Endothelial cell (in vitro differentiated cells): Measurements from ENCODE around the gene ATG14. TPM values are rescaled to one million over a fixed set of nuclear protein-coding genes. Genes with fewer than 3 reads are reported as not detected.

Experiments
- DNase-seq: peaks from one replicate; pipeline ENCODE4 v3.0.0; 2021; ENCODE audit warnings: low spot score
- H3K27ac Mint-ChIP-seq: one replicate; pipeline ENCODE4 v1.8.0; 2021; ENCODE audit warnings: mixed read lengths, inconsistent platforms; ENCODE audit not compliant: unreplicated experiment
- H3K27me3 Mint-ChIP-seq: one replicate; pipeline ENCODE4 v1.8.0; 2021; ENCODE audit warnings: mild to moderate bottlenecking, moderate library complexity, mixed read lengths, inconsistent platforms; ENCODE audit not compliant: unreplicated experiment
- H3K36me3 Mint-ChIP-seq: one replicate; pipeline ENCODE4 v1.8.0; 2021; ENCODE audit warnings: mild to moderate bottlenecking, low read depth, mixed read lengths, inconsistent platforms; ENCODE audit not compliant: unreplicated experiment
- H3K4me1 Mint-ChIP-seq: one replicate; pipeline ENCODE4 v1.8.0; 2021; ENCODE audit warnings: mild to moderate bottlenecking, mixed read lengths, inconsistent platforms; ENCODE audit not compliant: unreplicated experiment
- H3K4me3 Mint-ChIP-seq: one replicate; pipeline ENCODE4 v1.8.0; 2021; ENCODE audit warnings: mild to moderate bottlenecking, mixed read lengths, inconsistent platforms; ENCODE audit not compliant: unreplicated experiment
- H3K9me3 Mint-ChIP-seq: one replicate; pipeline ENCODE4 v1.8.0; 2021; ENCODE audit warnings: mixed read lengths, inconsistent platforms; ENCODE audit not compliant: unreplicated experiment
- CTCF ChIP-seq: fragments of 200-600 bp; sonication (generic); IDR thresholded peaks from one replicate; pipeline ENCODE4 v1.5.0; 2021; ENCODE audit warnings: antibody characterized with exemption; ENCODE audit not compliant: unreplicated experiment
- total RNA-seq: library from RNA; stranded (reverse); fragmentation: NEBNext Ultra II Directional; extraction: Animal tissue kit (Norgen Biotek cat#: 25700); gene quantifications from one replicate; pipeline ENCODE4 v1.2.1, GENCODE V29; 2021; ENCODE audit not compliant: unreplicated experiment

ATG14 gene
- total RNA-seq, 1 donor from 2014 or later, result 14.0 TPM

GRCh38 chr14:55389330-55389729 is 22.3 kb downstream of the ATG14 start:
- H3K9me3 Mint-ChIP-seq, result no peaks in the 10 kb centered on the region
- no peaks in the 10 kb centered on the region for H3K27me3 Mint-ChIP-seq
- H3K4me3 Mint-ChIP-seq, result no peak overlapping the region
- H3K27ac Mint-ChIP-seq, result no peak overlapping the region
- no peak for TF ChIP-seq CTCF
- peaks cover under 1% of the 10 kb centered on the region for H3K4me1 Mint-ChIP-seq
- H3K36me3 Mint-ChIP-seq, result peaks cover 14% of the 10 kb centered on the region
- no peak for DNase-seq

GRCh38 chr14:55388160-55388559 is 23.5 kb downstream of the ATG14 start:
- Mint-ChIP-seq H3K4me1 (no peaks in the 10 kb centered on the region), H3K36me3 (peaks cover 14% of the 10 kb centered on the region), H3K27me3 (no peaks in the 10 kb centered on the region), H3K9me3 (no peaks in the 10 kb centered on the region), H3K27ac (no peak overlapping the region), H3K4me3 (no peak overlapping the region)
- no peak for DNase-seq
- TF ChIP-seq CTCF, result no peak

GRCh38 chr14:55387121-55387520 is 24.5 kb downstream of the ATG14 start:
- TF ChIP-seq CTCF, result no peak
- no peaks in the 10 kb centered on the region for H3K9me3 Mint-ChIP-seq

GRCh38 chr14:55386037-55386808 is 25.4 kb downstream of the ATG14 start:
- Mint-ChIP-seq H3K27ac (no peak overlapping the region), H3K4me3 (no peak overlapping the region), H3K27me3 (no peaks in the 10 kb centered on the region), H3K9me3 (no peaks in the 10 kb centered on the region), H3K4me1 (no peaks in the 10 kb centered on the region), H3K36me3 (peaks cover 21% of the 10 kb centered on the region)
- DNase-seq, result no peak
- TF ChIP-seq CTCF, result no peak

More at GRCh38 chr14:55387121-55387520, 24.5 kb downstream of the ATG14 start:
- DNase-seq, result no peak
- H3K36me3 Mint-ChIP-seq, result peaks cover 14% of the 10 kb centered on the region
- H3K4me1 Mint-ChIP-seq, result no peaks in the 10 kb centered on the region
- H3K27me3 Mint-ChIP-seq, result no peaks in the 10 kb centered on the region
- H3K27ac Mint-ChIP-seq, result no peak overlapping the region
- H3K4me3 Mint-ChIP-seq, result no peak overlapping the region

- H3K4me1 Mint-ChIP-seq, result no peaks in the 10 kb centered on the region
- H3K36me3 Mint-ChIP-seq, result peaks cover 28% of the 10 kb centered on the region
- no peak overlapping the region for H3K27ac Mint-ChIP-seq
- no peaks in the 10 kb centered on the region for H3K27me3 Mint-ChIP-seq
- H3K4me3 Mint-ChIP-seq, result peak overlapping the region; percentile 33
- TF ChIP-seq CTCF, result no peak
- H3K9me3 Mint-ChIP-seq, result no peaks in the 10 kb centered on the region
- no peak for DNase-seq
Measured at GRCh38 chr14:55384536-55384935, 27.1 kb downstream of the ATG14 start.
